ENCODE measurements around the gene RASGRP2. TPM values are rescaled to one million over a fixed set of nuclear protein-coding genes. Genes with fewer than 3 reads are reported as not detected.

The RASGRP2 gene
- total RNA-seq, 1 experiment from 2014 or later, result not detected

DNA sequence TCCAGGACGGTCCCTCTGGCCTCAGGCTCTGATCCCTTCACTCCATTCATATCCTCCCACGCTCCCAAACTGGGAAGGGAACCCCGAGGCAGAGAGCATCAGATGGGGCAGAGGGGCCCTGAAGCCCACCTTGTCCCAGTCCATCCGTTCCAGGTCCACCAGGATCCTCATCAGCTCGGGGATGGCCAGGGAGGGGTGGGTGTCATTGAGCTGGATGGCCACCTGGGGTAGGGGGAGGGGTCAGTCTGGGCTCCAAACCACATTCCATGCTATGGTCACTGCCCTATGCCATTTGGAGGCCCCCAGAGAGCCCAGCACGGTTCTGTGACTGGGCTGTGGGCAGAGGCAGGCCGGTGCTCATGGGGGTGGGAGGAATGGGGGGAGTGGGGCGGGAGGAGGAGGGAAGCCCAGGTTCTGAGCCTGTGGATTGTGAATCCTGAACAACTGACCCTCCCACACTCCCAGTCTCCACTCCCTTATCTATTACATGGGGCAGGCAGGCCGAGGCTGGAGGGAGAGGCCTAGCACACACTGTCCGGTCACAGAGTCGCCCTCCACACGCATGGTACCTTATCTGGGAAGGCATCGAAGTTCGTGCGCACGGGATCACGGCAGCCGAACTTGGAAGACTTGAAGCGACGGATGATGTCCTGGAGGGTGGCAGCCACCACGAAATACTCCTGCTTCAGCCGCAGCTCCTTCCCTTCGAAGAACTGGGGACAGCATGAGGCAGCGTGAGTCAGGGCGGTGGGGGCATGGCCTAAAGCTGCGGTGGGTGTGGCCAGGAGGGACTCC is 10.4 kb upstream of the RASGRP2 start:
- DNase-seq (ENCODE audit: unreplicated experiment), result no peak
- Mint-ChIP-seq H3K27me3 (ENCODE audit: insufficient read depth, unreplicated experiment) (no peaks in the 10 kb centered on the region), H3K4me1 (ENCODE audit: insufficient read depth, unreplicated experiment) (no peaks in the 10 kb centered on the region), H3K4me3 (ENCODE audit: unreplicated experiment) (no peak overlapping the region), H3K36me3 (ENCODE audit: insufficient read depth, unreplicated experiment) (no peaks in the 10 kb centered on the region), H3K27ac (ENCODE audit: low read depth, unreplicated experiment) (no peak overlapping the region), H3K9me3 (ENCODE audit: unreplicated experiment) (no peaks in the 10 kb centered on the region)
- no TSS peak for BruUV-seq (replicated peaks)
- intact Hi-C loops (cut with micrococcal nuclease), result no loop called here
- POLR2A ChIA-PET, result no interaction called here
- CTCF ChIA-PET, result interaction anchor here (0.6 kb wide), 1 partner anchor 11 kb away, joined by 3 read pairs; no protein-coding TSS in a partner anchor
- no peak for TF ChIP-seq CTCF (IDR thresholded peaks at IDR 0.05; ENCODE audit: unreplicated experiment)

GRCh38 chr11:64753380-64754123 is 9.6 kb upstream of the RASGRP2 start:
- no peak for TF ChIP-seq CTCF (IDR thresholded peaks at IDR 0.05; ENCODE audit: unreplicated experiment)
- no peak overlapping the region for H3K4me3 Mint-ChIP-seq (ENCODE audit: unreplicated experiment)
- ChIA-PET CTCF (interaction anchor here (0.6 to 2.1 kb wide), 2 partner anchors 11 to 246 kb away, joined by 4 to 6 read pairs; no protein-coding TSS in a partner anchor), POLR2A (no interaction called here)
- H3K36me3 Mint-ChIP-seq (ENCODE audit: insufficient read depth, unreplicated experiment), result no peaks in the 10 kb centered on the region
- intact Hi-C loops (cut with micrococcal nuclease), result no loop called here
- H3K9me3 Mint-ChIP-seq (ENCODE audit: unreplicated experiment), result no peaks in the 10 kb centered on the region
- DNase-seq (ENCODE audit: unreplicated experiment), result no peak
- no TSS peak for BruUV-seq (replicated peaks)
- no peak overlapping the region for H3K27ac Mint-ChIP-seq (ENCODE audit: low read depth, unreplicated experiment)
- H3K27me3 Mint-ChIP-seq (ENCODE audit: insufficient read depth, unreplicated experiment), result no peaks in the 10 kb centered on the region
- H3K4me1 Mint-ChIP-seq (ENCODE audit: insufficient read depth, unreplicated experiment), result no peaks in the 10 kb centered on the region

- Mint-ChIP-seq H3K4me3 (ENCODE audit: unreplicated experiment) (no peak overlapping the region), H3K27me3 (ENCODE audit: insufficient read depth, unreplicated experiment) (no peaks in the 10 kb centered on the region), H3K36me3 (ENCODE audit: insufficient read depth, unreplicated experiment) (no peaks in the 10 kb centered on the region), H3K27ac (ENCODE audit: low read depth, unreplicated experiment) (no peak overlapping the region), H3K9me3 (ENCODE audit: unreplicated experiment) (no peaks in the 10 kb centered on the region), H3K4me1 (ENCODE audit: insufficient read depth, unreplicated experiment) (no peaks in the 10 kb centered on the region)
- TF ChIP-seq CTCF (IDR thresholded peaks at IDR 0.05; ENCODE audit: unreplicated experiment), result no peak
- CTCF ChIA-PET, result interaction anchor here (0.6 to 2.1 kb wide), 3 partner anchors 11 to 469 kb away, joined by 3 to 6 read pairs (median 4); no protein-coding TSS in a partner anchor
- no peak for DNase-seq (ENCODE audit: unreplicated experiment)
- no TSS peak for BruUV-seq (replicated peaks)
- intact Hi-C loops (cut with micrococcal nuclease), result no loop called here
- POLR2A ChIA-PET, result interaction anchor here (1.2 kb wide), 1 partner anchor 22 kb away, joined by 3 read pairs; no protein-coding TSS in a partner anchor
These were observed 9.1 kb upstream of the RASGRP2 start for GRCh38 chr11:64753019-64753379.

Data from MCF 10A (cell line).